NCI-H2171 (cell line): ENCODE measurements around the gene NAP1L1.

Experiments used
- DNase-seq: peaks from one replicate; lab custom pipeline; 2025; lab: John Stamatoyannopoulos, UW

Gene NAP1L1

DNA sequence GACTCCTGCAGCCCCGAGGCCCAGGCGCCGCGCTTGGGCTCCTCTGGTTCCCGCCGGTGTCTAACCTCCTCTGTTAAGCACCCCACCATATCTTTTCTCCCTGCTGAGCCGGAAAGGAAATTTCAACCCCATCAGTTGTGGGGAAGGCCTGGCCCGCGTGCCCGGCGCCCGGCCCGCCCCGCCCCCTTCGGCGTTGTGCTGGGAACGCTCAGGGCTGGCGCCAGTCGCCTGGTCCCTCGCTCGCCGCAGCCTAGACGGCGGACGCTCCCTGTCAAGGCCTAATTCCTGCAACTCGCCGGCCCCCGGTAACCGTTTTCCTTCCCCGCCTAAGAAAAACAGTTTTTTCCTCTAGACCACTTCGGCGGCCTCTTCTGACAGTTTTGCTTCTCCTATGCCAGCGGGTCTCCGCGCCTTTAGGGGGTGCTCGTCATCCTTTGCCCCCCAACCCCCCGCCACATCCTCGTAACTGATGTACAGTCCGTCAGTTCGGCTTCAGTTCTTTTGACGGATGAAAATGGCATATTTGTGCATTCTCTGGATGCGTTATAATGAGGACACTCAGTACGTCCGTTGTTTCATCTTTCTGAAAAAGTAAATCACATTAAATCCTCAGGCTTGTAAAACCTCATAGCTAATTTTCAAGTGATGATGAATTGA, 506 bp upstream of the NAP1L1 start:
- DNase-seq, result peak; percentile 55

DNA sequence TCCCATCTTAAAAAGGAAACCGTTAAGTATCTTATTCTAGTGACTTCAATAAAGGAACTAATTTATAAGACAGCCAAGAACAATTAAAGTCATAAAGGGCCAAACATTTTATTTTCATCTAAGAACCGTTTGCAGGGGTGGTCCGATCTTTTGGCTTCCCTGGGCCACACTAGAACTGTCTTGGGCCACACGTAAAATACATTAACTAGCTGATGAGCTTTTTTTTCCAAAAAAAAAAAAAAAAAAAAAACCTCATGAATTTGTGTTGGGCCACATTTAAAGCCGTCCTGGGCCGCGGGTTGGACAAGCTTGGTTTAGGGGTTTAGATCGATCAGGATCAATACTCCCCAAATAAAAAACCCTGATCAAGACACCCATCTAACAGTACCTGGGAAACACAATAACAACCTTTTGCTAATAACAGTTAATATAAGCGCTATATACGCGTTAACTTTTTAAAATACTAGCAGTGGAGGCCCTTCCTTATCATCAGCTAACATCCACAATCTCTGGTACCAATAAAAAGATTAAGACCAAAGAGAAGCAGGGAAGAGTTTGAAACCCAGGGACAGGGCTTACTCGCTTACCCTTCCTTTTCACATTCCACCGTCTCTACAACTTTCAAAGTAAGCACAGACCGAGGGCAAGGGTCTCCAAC, 1.1 kb downstream of the NAP1L1 start:
- DNase-seq, result no peak

DNA sequence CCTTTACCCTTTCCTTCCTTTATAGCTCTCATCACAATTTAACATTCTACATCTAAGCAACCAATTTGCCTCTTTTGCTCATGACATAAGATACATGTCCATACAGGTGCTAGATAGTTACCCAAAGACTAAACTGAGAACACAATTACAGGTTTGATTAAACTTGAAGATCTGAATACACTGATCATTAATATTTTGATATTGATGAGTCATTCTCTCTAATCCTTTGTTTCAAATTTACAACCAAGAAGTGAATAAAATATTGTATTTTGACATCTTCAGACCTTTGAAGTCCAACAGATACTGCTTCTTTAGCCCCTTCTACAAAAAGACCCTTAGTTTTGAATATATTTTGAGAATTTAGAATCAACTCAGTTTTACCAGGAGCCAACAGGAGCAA, 2.6 kb downstream of the NAP1L1 start:
- no peak for DNase-seq

DNA sequence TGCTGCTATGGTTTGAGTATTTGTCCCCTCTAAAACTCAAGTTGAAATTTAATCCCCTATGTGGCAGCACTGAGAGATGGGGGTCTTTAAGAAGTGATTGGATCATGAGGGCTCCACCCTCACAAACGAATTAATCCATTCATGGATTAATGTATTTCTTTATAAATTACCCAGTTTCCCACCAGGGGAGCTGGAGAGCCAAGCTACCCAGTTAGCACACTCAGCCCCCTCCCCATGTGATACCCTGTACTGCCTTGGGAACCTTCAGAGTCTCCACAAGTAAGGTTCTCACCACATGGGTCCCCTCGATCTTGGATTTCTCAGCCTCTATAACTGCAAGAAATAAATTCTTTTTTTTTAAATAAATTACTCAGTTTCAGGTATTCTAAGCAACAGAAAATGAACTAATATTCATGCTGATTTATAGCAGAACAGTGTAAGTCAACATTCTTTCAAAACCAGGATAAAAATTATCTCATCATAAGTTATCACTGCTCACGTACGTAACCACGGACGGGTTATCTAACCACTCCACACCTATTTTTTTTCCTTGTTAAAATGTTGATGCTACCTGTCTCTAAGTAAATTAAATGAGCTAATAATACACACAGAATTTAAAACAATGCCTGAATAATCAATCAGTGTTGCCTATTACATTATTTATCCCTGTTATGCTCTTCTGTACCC, 3.6 kb downstream of the NAP1L1 start:
- no peak for DNase-seq

DNA sequence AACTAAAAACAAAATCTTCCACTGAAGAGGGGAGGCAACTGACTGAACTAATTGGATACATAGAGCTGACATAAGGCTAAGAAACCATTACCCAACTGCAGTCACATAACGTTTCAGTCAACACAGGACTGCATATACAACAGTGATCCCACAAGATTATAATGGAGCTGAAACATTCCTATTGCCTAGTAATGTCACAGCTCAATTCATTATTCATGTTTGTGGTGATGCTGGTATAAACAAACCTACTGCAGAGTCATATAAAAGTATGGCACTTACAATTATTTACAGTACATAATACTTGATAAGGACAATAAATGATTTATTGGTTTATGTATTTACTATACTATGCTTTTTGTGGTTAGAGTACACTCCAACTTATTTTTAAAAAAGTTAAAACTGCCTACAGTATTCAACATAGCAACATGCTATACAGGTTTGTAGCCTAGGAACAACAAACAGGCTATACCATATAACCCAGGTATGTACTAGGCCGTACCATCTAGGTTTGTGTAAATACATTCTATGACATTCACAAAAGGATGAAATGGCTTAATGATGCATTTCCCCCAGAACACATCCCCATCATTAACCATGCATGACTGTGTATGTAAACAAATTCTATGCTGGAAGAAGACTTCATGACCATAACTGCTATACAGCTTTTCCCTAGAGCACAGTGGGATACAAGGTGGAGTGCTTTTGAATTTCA, 4.3 kb downstream of the NAP1L1 start:
- DNase-seq, result no peak

DNA sequence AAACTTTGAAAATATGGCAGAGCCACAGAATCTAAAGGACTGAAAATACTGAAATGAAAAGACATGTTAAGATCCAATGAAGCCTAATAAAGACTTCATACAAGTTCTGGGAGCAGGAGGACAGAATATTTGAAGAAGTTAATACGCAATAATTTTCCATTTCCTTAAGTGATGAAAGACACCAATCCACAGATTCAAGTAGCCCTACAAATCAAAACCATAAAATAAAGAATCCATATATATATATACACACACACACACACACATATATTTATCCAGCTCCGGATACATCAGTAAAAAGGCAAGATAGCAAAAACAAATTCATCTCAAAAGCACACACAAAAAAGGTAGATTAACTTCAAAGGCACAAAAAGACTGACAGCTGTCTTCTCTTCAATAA, 5.7 kb downstream of the NAP1L1 start:
- no peak for DNase-seq

DNA sequence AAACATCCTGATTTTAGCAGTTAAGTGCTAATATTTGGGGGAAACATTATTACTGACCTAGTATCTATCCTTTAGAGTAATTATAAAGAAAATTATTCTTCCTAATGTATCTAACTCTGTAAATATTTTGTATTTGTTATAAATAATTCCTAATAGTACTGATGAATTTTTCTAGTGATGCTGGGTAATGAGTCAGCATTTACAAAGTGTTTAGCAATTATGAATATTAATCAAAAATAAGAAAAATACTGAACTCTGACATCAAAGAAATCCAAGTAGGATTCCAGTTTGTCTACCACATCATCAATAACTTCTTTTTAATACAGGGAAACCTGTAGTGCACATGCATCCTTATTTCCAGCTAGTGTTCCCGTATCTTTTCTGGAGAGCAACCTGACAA, 9.0 kb downstream of the NAP1L1 start:
- no peak for DNase-seq

DNA sequence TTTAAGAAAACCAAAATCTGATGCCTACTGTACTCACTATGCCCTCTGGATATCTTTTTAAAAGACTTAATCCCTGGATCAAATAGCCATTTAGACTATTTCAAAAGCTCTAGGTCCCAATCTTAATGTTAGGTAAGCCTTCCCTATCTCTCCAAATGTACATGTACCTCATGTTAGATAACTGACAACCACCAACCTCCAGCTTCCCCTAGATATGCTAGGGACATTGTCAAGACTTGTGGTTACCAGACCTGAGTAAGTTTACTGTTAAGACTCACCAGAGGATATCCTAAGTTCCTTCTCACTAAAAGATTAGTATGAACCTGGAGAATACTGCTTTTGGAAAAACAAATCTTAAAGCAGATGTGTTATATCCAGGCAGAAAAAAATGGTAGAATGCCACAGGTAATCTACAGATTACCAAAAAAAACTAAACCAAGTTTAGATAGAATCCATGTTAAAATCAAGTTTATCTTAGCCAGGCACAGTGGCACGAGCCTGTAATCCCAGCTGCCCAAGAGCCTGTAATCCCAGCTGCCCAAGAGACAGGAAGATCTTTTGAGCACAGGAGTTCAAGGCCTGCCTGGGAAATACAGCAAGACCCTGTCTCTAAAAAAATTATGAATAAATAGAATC, 9.7 kb downstream of the NAP1L1 start:
- no peak for DNase-seq

DNA sequence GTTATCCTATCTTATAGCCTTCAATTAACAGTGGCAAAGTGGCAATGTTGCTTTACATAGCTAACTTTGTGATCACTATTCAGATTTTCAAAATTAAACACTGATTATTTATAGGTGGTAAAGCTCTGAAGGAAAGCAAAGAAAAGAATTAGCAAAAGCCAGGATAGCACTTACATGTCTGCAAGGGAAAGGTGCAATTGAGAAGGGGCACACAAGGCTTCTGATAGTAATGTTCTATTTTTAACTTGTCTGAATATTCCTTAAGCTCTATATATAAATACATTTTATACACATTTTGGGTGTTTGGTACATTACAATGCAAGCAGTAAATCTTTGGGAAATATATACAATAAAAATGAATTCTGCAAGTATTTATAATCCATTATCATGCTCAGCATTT, 10.9 kb downstream of the NAP1L1 start:
- no peak for DNase-seq

DNA sequence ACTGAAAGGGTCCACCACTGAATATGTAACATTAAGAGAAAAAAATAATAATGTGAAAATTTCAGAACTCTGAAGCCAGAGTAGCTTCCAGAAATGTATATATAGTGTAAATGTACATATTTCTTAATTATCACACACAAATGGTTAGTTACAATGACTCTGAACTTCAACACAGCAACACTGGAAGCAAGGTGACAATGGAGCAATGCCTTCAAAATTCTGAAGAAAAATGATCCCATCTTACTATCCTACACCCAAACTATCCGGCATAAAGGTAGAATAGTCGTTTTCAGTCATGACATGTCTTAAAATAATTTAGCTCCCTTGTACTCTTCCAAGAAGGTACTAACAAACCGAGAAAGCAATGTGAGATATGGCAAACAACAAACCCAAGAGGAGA, 11.9 kb downstream of the NAP1L1 start:
- no peak for DNase-seq

DNA sequence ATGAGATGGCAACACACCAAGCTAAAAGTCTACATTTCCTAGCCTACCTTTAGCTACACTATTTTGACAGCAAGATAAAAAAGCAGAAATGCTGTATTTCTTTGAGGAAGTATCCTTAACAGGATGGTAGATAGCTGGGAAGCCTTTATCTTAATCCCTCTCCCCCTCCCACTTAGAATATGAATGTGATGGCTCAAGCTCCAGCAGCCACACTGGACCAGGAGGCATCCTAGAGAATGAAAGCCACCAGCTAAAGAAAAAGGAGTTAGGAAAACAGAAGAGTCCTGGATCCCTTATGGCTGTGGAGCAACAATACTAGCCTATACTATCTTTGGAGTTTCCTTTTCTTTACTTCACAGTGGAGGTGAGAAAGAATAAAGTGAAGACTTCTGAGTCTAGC, 15.1 kb downstream of the NAP1L1 start:
- DNase-seq, result no peak

DNA sequence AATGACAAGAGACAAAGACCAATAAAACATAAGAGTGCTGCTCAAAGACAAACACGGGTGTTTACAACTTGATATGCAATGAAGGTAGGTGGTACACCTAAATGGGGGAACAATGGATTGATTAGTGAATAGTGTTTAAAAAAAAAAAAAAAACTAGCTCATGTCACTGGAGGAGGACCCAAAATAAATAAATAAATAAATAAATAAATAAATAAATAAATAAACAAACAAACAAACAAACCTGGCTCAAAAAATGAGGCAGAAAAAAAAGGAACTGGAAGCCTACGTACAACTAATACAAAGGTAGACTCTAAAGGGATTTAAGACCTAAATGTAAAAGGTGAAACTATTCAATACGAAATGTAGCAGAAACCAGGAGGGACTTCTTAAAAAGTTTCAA, 18.6 kb downstream of the NAP1L1 start:
- DNase-seq, result no peak

DNA sequence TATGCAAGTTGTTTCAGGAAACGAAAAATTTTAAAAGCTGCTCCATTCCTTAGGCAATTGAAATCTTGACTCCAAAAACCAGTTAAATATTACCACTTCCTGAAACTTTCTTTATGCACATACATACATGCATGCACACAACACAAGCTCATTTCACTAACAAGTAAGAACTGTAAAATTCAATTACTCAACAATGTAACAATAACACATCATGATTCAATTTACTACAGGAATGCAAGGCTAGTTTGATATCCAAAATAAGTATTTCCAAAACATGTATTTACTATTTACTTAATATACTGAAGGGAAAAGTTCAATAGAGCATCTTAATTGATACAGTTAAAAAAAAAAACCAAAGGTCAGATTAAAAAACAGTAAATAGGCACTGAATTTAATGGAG, 19.6 kb downstream of the NAP1L1 start:
- DNase-seq, result no peak

DNA sequence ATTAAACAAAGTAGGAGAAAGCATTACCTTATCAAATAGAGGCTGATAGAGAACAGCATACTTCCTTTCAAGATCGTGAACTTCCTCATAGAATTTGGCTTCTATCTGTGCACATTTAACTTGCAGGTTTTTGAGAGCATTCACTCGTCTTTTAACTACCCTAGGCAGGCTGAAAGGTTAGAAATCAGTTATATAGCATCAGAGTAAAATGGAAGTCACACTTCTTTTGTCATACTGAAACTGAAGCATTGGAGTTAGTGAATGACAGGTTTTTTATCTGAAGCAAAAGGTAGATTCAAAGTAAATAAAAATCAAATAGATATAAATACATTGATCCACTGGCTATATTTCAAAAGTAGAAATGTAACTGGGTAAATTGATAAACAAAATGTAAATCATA, 24.4 kb downstream of the NAP1L1 start:
- DNase-seq, result no peak

DNA sequence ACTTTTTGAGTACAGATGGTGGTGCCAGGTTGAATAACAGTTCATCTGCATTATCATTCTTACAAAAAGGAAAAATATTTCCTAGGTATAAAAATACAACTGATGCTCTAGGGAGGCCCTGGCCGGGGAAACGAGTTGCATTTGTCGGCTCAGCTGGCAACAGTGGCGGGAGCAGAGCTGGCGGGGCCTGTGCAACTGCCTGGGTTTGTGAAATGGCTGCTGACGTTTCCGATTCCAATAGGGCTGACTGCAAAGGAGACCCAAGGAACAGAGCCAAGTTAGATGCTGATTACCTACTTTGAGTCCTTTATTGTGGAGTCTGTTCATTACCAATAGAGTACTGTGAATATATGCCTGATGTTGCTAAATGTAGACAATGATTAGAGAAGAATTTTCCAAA, 27.2 kb downstream of the NAP1L1 start:
- no peak for DNase-seq

DNA sequence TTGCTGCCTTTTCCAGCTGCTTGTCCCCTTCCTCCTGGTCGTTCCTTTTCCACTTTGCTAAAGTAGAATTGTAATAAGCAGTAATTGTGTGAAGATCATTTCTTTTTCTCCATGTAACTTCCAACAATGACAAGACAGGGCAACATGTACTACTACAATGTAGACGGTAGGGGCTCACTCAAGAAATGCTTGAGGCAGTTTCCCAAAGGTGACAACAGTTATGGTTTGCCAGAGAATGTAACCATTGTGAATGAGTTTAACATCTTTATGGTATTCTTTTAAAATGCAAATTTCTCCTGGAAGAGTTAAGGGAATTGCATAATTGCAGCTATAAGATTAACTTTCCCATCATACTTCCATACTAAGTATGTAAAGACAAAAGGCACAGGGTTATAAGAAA, 29.1 kb downstream of the NAP1L1 start:
- DNase-seq, result no peak

DNA sequence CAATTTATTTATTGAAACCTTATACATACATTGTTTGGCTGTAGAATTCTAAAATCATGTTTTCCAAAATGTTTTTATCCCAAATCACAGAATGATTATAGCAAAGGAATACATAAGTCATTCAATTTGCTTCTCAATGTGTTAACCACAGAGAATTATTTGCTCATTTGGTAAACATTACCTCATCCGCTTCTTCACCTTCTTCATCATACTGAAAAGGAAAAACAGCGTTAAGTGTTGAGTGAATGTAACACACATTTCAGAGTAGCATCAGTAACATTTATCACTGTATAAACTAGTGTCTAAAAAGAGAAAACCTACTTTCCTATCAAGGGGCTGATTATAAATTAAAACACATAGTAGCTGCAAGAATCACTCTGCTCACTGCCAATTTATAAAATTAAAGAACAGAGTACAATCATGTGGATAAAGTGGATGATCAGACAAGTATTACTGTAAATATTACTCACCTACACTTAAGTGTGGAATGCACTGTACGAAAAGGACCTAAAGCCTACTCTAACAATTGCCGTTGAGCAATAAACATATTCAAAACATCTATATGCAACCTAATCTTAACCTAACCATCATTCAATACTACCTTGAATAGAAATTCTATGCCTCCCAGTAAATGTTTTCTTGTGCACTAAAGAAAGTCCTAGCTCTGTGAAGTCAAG, 34.8 kb downstream of the NAP1L1 start:
- no peak for DNase-seq

DNA sequence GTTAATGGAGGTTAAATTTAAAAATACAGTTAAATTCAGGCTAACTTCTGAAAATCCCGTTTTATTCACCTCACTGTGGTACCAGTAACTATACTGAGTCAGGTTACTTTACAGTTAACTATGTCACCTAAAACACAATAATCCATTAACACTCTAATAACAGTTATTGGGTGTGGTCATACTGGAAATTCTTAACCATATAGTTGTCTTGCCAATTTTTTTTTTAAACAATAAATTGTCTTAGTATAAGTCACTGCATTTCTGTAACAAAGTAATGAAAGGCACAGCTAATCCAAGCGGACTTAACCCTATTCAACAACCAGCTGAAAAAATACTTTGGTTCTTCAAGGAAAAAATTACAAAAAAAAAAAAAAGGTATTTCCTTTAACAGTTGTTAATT, 36.7 kb downstream of the NAP1L1 start:
- DNase-seq, result no peak

DNA sequence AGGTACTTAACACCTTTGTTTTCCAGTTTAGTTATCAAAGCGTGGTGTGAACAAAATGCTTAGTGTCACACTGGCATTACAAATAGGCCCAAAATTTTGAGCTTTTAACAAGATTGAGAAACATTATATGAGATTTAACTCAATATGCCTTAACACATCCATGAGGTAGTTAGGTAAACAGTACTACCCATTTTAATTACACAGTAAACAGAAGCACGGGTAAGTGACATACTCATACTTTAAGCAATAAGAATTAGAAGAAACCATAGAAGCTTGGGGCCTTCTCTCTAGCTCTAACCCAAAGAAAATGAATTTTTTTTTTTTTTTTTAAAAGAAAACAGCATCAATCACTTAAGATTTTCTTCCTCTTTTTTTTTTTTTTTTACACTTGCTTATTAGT, 37.4 kb downstream of the NAP1L1 start:
- DNase-seq, result no peak

DNA sequence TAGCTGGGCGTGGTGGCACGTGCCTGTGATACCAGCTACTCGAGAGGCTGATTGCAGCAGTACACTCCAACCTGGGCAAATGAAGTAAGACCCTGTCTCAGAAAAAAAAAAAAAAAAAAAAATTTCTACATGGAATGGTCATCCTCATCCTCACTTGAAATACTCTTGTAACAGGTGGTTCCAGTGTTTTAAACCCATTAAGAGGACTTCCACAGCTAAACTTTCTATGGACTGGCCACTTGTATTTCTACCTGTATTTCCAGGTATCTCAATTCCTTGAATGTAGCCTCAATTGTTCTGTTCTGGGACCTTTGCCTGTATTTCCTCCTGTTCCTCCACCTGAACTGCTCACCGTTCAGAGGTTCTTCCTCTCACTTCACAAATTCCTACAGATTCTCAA, 41.1 kb downstream of the NAP1L1 start:
- DNase-seq, result no peak

DNA sequence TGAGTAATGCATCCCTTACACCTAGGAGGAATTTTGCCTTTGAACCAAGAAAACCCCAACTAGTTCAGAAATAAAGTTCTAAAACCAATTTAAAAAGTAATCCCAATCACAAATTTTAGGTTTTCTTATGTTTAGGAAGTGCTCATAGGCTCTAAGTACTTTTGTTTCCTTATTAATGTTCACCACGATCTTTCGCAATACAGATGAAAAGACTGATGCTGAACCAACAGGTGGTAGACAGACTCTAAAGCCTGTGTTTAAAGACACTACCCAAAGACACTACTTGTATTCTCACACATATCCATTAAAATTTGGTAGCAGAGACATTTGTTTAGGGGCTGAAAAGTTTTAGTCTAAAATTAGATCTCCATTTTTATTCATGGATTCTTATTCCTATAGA, 42.3 kb downstream of the NAP1L1 start:
- DNase-seq, result no peak

DNA sequence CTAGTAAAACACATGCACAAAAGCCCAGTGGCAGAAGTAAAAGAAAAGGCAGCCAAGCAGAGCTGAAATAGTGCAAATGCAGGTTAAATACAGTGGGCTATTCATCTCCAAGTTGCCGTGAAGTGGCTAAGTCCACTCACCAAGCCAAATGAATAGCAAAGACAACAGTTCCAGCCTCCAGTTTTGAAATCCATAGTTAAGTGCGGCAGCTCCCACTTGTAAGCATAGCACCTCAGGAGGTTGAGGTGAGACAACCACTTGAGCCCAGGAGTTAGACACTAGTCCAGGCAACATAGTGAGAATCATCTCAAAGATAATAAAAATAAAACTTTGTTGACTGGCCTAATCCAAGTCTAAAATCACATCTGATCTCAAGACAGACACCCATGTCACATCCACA, 43.1 kb downstream of the NAP1L1 start:
- no peak for DNase-seq
